ENCODE data around the gene LRCH3. TPM values are rescaled to one million over a fixed set of nuclear protein-coding genes. Genes with fewer than 3 reads are reported as not detected.

Gene LRCH3
- total RNA-seq (100 to 1,000 TPM in 1 of 2 donors, 10 to 100 TPM in 1; 76.1 to 104 TPM), polyA plus RNA-seq (10 to 100 TPM; 15.4 to 18.2 TPM)
- long read RNA-seq, donor 1, partial matches to known transcripts: 43 of 94 reads
- long read RNA-seq, donor 1, other reads (novel, unspliced or antisense): 47 of 94 reads
- long read RNA-seq, donor 2, partial matches to known transcripts: 3 of 29 reads
- long read RNA-seq, donor 2, other reads (novel, unspliced or antisense): 21 of 29 reads

GRCh38 chr3:197791113-197791891 is at the start of gene LRCH3:
Gene LRCH3, plus strand, starts transcription at chr3:197791254. Its CDS starts 25 bp downstream, at chr3:197791279.
- H3K27me3 ChIP-seq (ENCODE audit: control insufficient read depth in 1 of 2, insufficient read depth in 2 of 2, low read length in 1 of 2): no peaks in the 10 kb centered on the region
- H3K4me1 ChIP-seq (ENCODE audit: control insufficient read depth in 1 of 2, insufficient read depth in 2 of 2, low read length in 2 of 2): peaks cover 0 to 5% of the 10 kb centered on the region in 2 donors
- intact Hi-C loops (cut with DNase I): loop anchor here in 1 of 2 donors (5.0 kb wide), 1 partner anchor 39 kb away; no protein-coding TSS in a partner anchor
- H3K9me3 ChIP-seq (ENCODE audit: control insufficient read depth, low read length): no peaks in the 10 kb centered on the region
- ATAC-seq (ENCODE audit: low FRiP score): peak; percentile 94
- no peaks in the 10 kb centered on the region for H3K36me3 ChIP-seq (ENCODE audit: control insufficient read depth in 1 of 2, insufficient read depth in 2 of 2, low read length in 1 of 2)
- DNase-seq: peak; percentile 89 to 95
- H3K27ac ChIP-seq (ENCODE audit: low read depth in 1 of 2, low read length in 2 of 2): peak within 1 kb of the TSS; percentile 29 to 97
- 0 to 1% methylated on average over 62 to 83 of the region's 83 CpGs for WGBS, 2 donors
- peak within 1 kb of the TSS; percentile 77 to 87 for H3K4me3 ChIP-seq (ENCODE audit: low read length in 2 of 2)

- no peaks in the 10 kb centered on the region for H3K27me3 ChIP-seq (ENCODE audit: control insufficient read depth in 1 of 2, insufficient read depth in 2 of 2, low read length in 1 of 2)
- ATAC-seq (ENCODE audit: low FRiP score) (no peak), DNase-seq (no peak)
- no peaks in the 10 kb centered on the region for H3K4me1 ChIP-seq (ENCODE audit: control insufficient read depth in 1 of 2, insufficient read depth in 2 of 2, low read length in 2 of 2)
- intact Hi-C loops (cut with DNase I): no loop called here
- 84 to 85% methylated on average over 3 of the region's 3 CpGs for WGBS, 2 donors
- no peak overlapping the region for H3K4me3 ChIP-seq (ENCODE audit: low read length in 2 of 2)
- H3K27ac ChIP-seq (ENCODE audit: low read depth in 1 of 2, low read length in 2 of 2): no peak overlapping the region
- no peaks in the 10 kb centered on the region for H3K9me3 ChIP-seq (ENCODE audit: control insufficient read depth, low read length)
- H3K36me3 ChIP-seq (ENCODE audit: control insufficient read depth in 1 of 2, insufficient read depth in 2 of 2, low read length in 1 of 2): no peaks in the 10 kb centered on the region
Observed at GRCh38 chr3:197742787-197743186, 48.3 kb upstream of the LRCH3 start.

- H3K36me3 ChIP-seq (ENCODE audit: control insufficient read depth in 1 of 2, insufficient read depth in 2 of 2, low read length in 1 of 2): no peaks in the 10 kb centered on the region
- no peaks in the 10 kb centered on the region for H3K9me3 ChIP-seq (ENCODE audit: control insufficient read depth, low read length)
- no peaks in the 10 kb centered on the region for H3K4me1 ChIP-seq (ENCODE audit: control insufficient read depth in 1 of 2, insufficient read depth in 2 of 2, low read length in 2 of 2)
- DNase-seq (no peak), ATAC-seq (ENCODE audit: low FRiP score) (no peak)
- no peak overlapping the region for H3K27ac ChIP-seq (ENCODE audit: low read depth in 1 of 2, low read length in 2 of 2)
- H3K27me3 ChIP-seq (ENCODE audit: control insufficient read depth in 1 of 2, insufficient read depth in 2 of 2, low read length in 1 of 2): no peaks in the 10 kb centered on the region
- 84 to 89% methylated on average over 3 of the region's 3 CpGs for WGBS, 2 donors
- intact Hi-C loops (cut with DNase I): loop anchor here in 1 of 2 donors (5.0 kb wide), 1 partner anchor 34 kb away; no protein-coding TSS in a partner anchor
- H3K4me3 ChIP-seq (ENCODE audit: low read length in 2 of 2): no peak overlapping the region
Observed at GRCh38 chr3:197746209-197746608, 44.8 kb upstream of the LRCH3 start.

GRCh38 chr3:197746801-197747237 is 44.2 kb upstream of the LRCH3 start:
- 80 to 86% methylated on average over 4 of the region's 4 CpGs for WGBS, 2 donors
- Histone ChIP-seq H3K4me1 (ENCODE audit: control insufficient read depth in 1 of 2, insufficient read depth in 2 of 2, low read length in 2 of 2) (no peaks in the 10 kb centered on the region), H3K27ac (ENCODE audit: low read depth in 1 of 2, low read length in 2 of 2) (peak overlapping the region in 1 of 2 donors; percentile 11), H3K36me3 (ENCODE audit: control insufficient read depth in 1 of 2, insufficient read depth in 2 of 2, low read length in 1 of 2) (no peaks in the 10 kb centered on the region), H3K9me3 (ENCODE audit: control insufficient read depth, low read length) (no peaks in the 10 kb centered on the region), H3K27me3 (ENCODE audit: control insufficient read depth in 1 of 2, insufficient read depth in 2 of 2, low read length in 1 of 2) (no peaks in the 10 kb centered on the region), H3K4me3 (ENCODE audit: low read length in 2 of 2) (no peak overlapping the region)
- DNase-seq (no peak), ATAC-seq (ENCODE audit: low FRiP score) (no peak)
- intact Hi-C loops (cut with DNase I): loop anchor here in 1 of 2 donors (5.0 kb wide), 1 partner anchor 35 kb away; no protein-coding TSS in a partner anchor

- 20% methylated on average over 12 of the region's 12 CpGs for WGBS, 2 donors
- Histone ChIP-seq H3K27me3 (ENCODE audit: control insufficient read depth in 1 of 2, insufficient read depth in 2 of 2, low read length in 1 of 2) (no peaks in the 10 kb centered on the region), H3K4me1 (ENCODE audit: control insufficient read depth in 1 of 2, insufficient read depth in 2 of 2, low read length in 2 of 2) (peaks cover 0 to 3% of the 10 kb centered on the region in 2 donors), H3K4me3 (ENCODE audit: low read length in 2 of 2) (peak overlapping the region; percentile 20 to 24), H3K36me3 (ENCODE audit: control insufficient read depth in 1 of 2, insufficient read depth in 2 of 2, low read length in 1 of 2) (no peaks in the 10 kb centered on the region), H3K27ac (ENCODE audit: low read depth in 1 of 2, low read length in 2 of 2) (peak overlapping the region; percentile 2 to 73), H3K9me3 (ENCODE audit: control insufficient read depth, low read length) (no peaks in the 10 kb centered on the region)
- intact Hi-C loops (cut with DNase I): loop anchor here in 1 of 2 donors (5.0 kb wide), 1 partner anchor 36 kb away; no protein-coding TSS in a partner anchor
- ATAC-seq (ENCODE audit: low FRiP score) (no peak), DNase-seq (no peak)
Observed at GRCh38 chr3:197748597-197749314, 42.3 kb upstream of the LRCH3 start.

GRCh38 chr3:197749315-197749600 is 41.8 kb upstream of the LRCH3 start:
- intact Hi-C loops (cut with DNase I): loop anchor here in 1 of 2 donors (5.0 kb wide), 1 partner anchor 37 kb away; no protein-coding TSS in a partner anchor
- H3K4me1 ChIP-seq (ENCODE audit: control insufficient read depth in 1 of 2, insufficient read depth in 2 of 2, low read length in 2 of 2): peaks cover 0 to 3% of the 10 kb centered on the region in 2 donors
- 0% methylated on average over 18 of the region's 18 CpGs for WGBS, 2 donors

GRCh38 chr3:197749601-197750395 is 41.3 kb upstream of the LRCH3 start, which contains the start of gene FYTTD1:
Gene FYTTD1, plus strand, starts transcription at chr3:197749883. Its CDS starts 89 bp downstream, at chr3:197749972.
- Histone ChIP-seq H3K36me3 (ENCODE audit: control insufficient read depth in 1 of 2, insufficient read depth in 2 of 2, low read length in 1 of 2) (no peaks in the 10 kb centered on the region), H3K9me3 (ENCODE audit: control insufficient read depth, low read length) (no peaks in the 10 kb centered on the region), H3K4me1 (ENCODE audit: control insufficient read depth in 1 of 2, insufficient read depth in 2 of 2, low read length in 2 of 2) (peaks cover 0 to 3% of the 10 kb centered on the region in 2 donors), H3K27me3 (ENCODE audit: control insufficient read depth in 1 of 2, insufficient read depth in 2 of 2, low read length in 1 of 2) (no peaks in the 10 kb centered on the region), H3K4me3 (ENCODE audit: low read length in 2 of 2) (peak within 1 kb of the TSS; percentile 83 to 98), H3K27ac (ENCODE audit: low read depth in 1 of 2, low read length in 2 of 2) (peak within 1 kb of the TSS; percentile 77 to 81)
- peak; percentile 95 to 97 for DNase-seq
- intact Hi-C loops (cut with DNase I): loop anchor here (5.0 to 10.0 kb wide), 3 partner anchors 37 to 55 kb away; partner anchors contain the start of gene LRCH3 (in 1 of the 2)
- peak; percentile 97 for ATAC-seq (ENCODE audit: low FRiP score)
- 0% methylated on average over 64 to 104 of the region's 104 CpGs for WGBS, 2 donors

More at GRCh38 chr3:197749315-197749600, 41.8 kb upstream of the LRCH3 start:
- Histone ChIP-seq H3K4me3 (ENCODE audit: low read length in 2 of 2) (peak overlapping the region; percentile 20 to 24), H3K36me3 (ENCODE audit: control insufficient read depth in 1 of 2, insufficient read depth in 2 of 2, low read length in 1 of 2) (no peaks in the 10 kb centered on the region), H3K27me3 (ENCODE audit: control insufficient read depth in 1 of 2, insufficient read depth in 2 of 2, low read length in 1 of 2) (no peaks in the 10 kb centered on the region), H3K9me3 (ENCODE audit: control insufficient read depth, low read length) (no peaks in the 10 kb centered on the region), H3K27ac (ENCODE audit: low read depth in 1 of 2, low read length in 2 of 2) (peak overlapping the region; percentile 2 to 73)
- DNase-seq (no peak), ATAC-seq (ENCODE audit: low FRiP score) (peak; percentile 41)

Measured in aorta (tissue), 5 donors.